Gastroesophageal sphincter (tissue), 3 donors: ENCODE results near the gene MGLL.

Experiments used
- CTCF ChIP-seq, 4 experiments: fragments of 200-600 bp in 2 of 4; fragments of 450-650 bp in 2 of 4; sonication (generic) in 1 of 4; IDR thresholded peaks; one replicate each; pipeline ENCODE4 v1.5.1; 2017 to 2019; ENCODE audit warnings: antibody characterized with exemption in 4 of 4, mild to moderate bottlenecking in 2 of 4, moderate library complexity in 2 of 4
- EP300 ChIP-seq: sonication (generic); formaldehyde crosslinking; IDR thresholded peaks from one replicate; pipeline ENCODE4 v1.6.1; 2017; ENCODE audit warnings: antibody characterized with exemption, mild to moderate bottlenecking
- POLR2A ChIP-seq, 2 donors: fragments of 450-650 bp; IDR thresholded peaks; one replicate each; pipeline ENCODE4 v1.6.1; 2017; ENCODE audit warnings: antibody characterized with exemption in 2 of 2, mild to moderate bottlenecking in 2 of 2, moderate library complexity in 1 of 2
- POLR2AphosphoS5 ChIP-seq: sonication (generic); formaldehyde crosslinking; IDR thresholded peaks from one replicate; pipeline ENCODE4 v1.6.1; 2017; ENCODE audit warnings: antibody characterized with exemption

DNA sequence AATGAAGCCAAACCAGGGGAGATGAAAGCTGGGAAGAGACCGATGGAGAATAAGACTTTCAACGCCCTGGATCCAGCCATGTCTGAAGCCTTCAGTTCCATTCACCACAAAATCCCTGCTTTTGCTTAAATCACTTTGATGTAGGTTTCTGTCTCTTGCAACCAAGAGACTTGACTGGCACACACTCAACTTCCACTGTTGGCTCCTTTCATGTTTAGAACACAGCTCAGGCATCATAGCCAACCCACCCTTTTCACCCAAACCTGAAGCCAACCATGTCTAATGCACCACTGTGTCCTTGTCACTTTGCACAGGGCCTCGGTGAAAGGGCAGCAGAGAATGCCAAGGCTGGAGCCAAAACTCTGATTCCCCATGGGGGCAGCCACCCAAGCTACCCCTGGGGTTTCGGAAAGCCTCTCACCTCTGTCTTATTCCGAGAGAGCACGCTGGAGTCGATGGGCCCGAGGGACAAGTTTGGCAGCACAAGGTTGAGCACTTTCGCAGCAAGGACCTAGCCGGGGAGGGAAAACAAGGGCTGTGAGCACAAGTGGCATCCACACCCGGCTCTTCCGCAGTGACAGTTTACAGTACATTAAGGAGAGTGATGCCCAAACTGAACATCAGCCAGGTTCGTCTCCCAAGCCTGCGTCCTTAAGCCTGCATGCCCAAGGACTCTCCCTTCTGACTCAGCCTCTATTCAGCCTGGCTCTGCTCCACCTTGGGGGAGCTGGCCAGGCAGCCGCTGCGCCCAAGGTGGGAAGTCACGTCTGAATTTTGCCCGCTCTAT lies 112.0 kb downstream of the MGLL start:
- TF ChIP-seq POLR2A (IDR thresholded peaks at IDR 0.05) = no peak
- TF ChIP-seq CTCF (IDR thresholded peaks at IDR 0.05) = no peak
- TF ChIP-seq POLR2AphosphoS5 = peak; percentile 61
- TF ChIP-seq EP300 = no peak
